GM21576 (cell line): Measurements from ENCODE around the gene UPK3BL1.
"Not testable (repeated sequence)": the region's sequence is repeated elsewhere in the genome, so short reads cannot be mapped to it uniquely, and the experiment has no call there.

ENCODE experiments used
- ATAC-seq: cut with Tn5 transposase; IDR thresholded peaks from one replicate; pipeline ENCODE4 v1.9.1; 2021; ENCODE audit warnings: mild to moderate bottlenecking, moderate library complexity; ENCODE audit not compliant: unreplicated experiment

Gene UPK3BL1

GRCh38 chr7:102630622-102631021 lies 12.0 kb downstream of the UPK3BL1 start:
- ATAC-seq: not testable (repeated sequence)

GRCh38 chr7:102627271-102627904 lies 15.2 kb downstream of the UPK3BL1 start:
- ATAC-seq: not testable (repeated sequence)

- not testable (repeated sequence) for ATAC-seq
Observed at GRCh38 chr7:102618122-102618521, 24.5 kb downstream of the UPK3BL1 start.

- peak; percentile 48 for ATAC-seq
Observed at GRCh38 chr7:102616507-102617125, 26.0 kb downstream of the UPK3BL1 start, which contains the start of gene RASA4. RASA4 (minus strand) TSS chr7:102616756; CDS start chr7:102616689, 67 bp downstream.

- peak; percentile 23 for ATAC-seq
Observed at GRCh38 chr7:102615930-102616329, 26.7 kb downstream of the UPK3BL1 start.

- ATAC-seq: not testable (repeated sequence)
Observed at GRCh38 chr7:102614873-102615272, 27.7 kb downstream of the UPK3BL1 start.

GRCh38 chr7:102614346-102614697 lies 28.3 kb downstream of the UPK3BL1 start:
- peak; percentile 21 for ATAC-seq

- peak; percentile 65 for ATAC-seq
Observed at GRCh38 chr7:102613575-102614345, 28.8 kb downstream of the UPK3BL1 start.

- not testable (repeated sequence) for ATAC-seq
Observed at GRCh38 chr7:102611675-102612325, 30.8 kb downstream of the UPK3BL1 start.

GRCh38 chr7:102611013-102611674 lies 31.4 kb downstream of the UPK3BL1 start:
- ATAC-seq: peak; percentile 34

GRCh38 chr7:102610441-102610840 lies 32.1 kb downstream of the UPK3BL1 start:
- ATAC-seq: not testable (repeated sequence)

- not testable (repeated sequence) for ATAC-seq
Observed at GRCh38 chr7:102609734-102610133, 32.9 kb downstream of the UPK3BL1 start.

GRCh38 chr7:102606848-102607247 lies 35.7 kb downstream of the UPK3BL1 start:
- not testable (repeated sequence) for ATAC-seq

GRCh38 chr7:102604431-102605145 lies 38.0 kb downstream of the UPK3BL1 start:
- ATAC-seq: not testable (repeated sequence)

- ATAC-seq: not testable (repeated sequence)
Observed at GRCh38 chr7:102602317-102602716, 40.3 kb downstream of the UPK3BL1 start.

GRCh38 chr7:102599699-102600098 lies 42.9 kb downstream of the UPK3BL1 start:
- ATAC-seq: not testable (repeated sequence)

GRCh38 chr7:102596036-102596435 lies 46.6 kb downstream of the UPK3BL1 start:
- ATAC-seq: not testable (repeated sequence)

- ATAC-seq: peak; percentile 56
Observed at GRCh38 chr7:102593637-102594334, 48.8 kb downstream of the UPK3BL1 start.

GRCh38 chr7:102592477-102593019 lies 50.0 kb downstream of the UPK3BL1 start:
- ATAC-seq: peak; percentile 57
